Activated CD4-positive, CD25-positive, alpha-beta regulatory T cell treated with anti-CD3 and anti-CD28 coated beads, Interleukin-2, amount 50 U/mL, for 24 hours (primary cell): ENCODE results near the gene CLIP3.
"Not testable (repeated sequence)": the region's sequence is repeated elsewhere in the genome, so short reads cannot be mapped to it uniquely, and the experiment has no call there.

ENCODE experiments used
- ATAC-seq, 2 donors: fragments of 150-1000 bp; cut with Tn5 transposase; one replicate each; pipeline ENCODE4 v1.10.0; 2021; ENCODE audit warnings: mild to moderate bottlenecking in 1 of 2, moderate library complexity in 1 of 2

The CLIP3 gene

DNA sequence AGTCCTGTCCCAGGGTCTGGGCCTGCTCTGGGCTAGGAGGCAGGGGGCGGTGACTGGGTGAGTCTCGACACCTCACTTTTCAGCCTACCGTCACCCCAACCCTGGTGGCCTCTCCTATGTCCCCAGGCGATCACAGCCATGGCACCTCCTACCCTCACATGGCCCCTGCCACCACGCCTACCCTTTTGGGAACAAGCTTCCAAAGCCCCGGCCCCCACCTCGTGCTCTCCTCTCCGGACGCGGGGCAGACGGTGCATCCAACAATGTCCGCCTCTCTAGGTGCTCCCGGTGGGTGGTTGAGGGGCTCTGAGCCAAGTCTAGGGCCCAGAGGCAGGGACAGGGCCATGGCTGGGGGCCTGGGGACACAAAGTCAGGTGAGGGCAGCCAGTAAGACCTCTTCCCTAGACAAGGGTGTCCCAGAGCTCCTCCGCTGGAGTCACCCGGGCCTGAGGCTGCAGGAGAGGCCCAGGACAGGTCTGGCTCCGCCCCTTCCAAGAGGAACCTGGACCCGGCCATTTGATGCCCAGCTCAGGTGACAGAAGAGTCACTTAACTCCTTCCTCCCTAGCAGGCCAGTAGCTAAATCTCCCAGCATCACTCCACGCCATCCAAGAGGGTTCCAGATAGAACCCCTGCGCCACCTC is 24.2 kb downstream of the CLIP3 start, which contains the start of gene SYNE4:
Gene SYNE4, minus strand, starts transcription at position 478 of the 643 bp plus-strand sequence. Its CDS starts 132 bp downstream, at position 346.
- ATAC-seq: no peak

- no peak for ATAC-seq
These were observed 25.7 kb downstream of the CLIP3 start for GRCh38 chr19:36006955-36007354.

DNA sequence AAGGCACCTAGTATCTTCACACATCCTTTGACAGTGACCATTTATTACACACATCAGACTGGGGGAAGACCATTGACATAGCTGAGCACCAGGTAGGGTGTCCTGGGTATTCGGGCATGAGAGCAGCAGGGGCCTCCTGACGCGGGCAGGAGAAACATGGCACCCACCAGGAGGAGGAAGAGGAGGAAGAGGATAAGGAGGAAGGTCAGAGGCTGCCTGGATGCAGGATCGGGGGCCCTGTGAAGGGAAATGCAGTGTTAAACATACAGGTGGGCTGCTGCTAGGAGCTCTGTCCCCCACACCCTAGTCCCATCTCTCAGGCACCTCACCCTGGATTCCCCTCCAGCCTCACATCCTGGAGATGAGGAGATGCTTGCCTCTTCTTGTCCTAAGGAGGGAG is 29.4 kb downstream of the CLIP3 start:
- ATAC-seq: no peak

- ATAC-seq: no peak
These were observed 31.1 kb downstream of the CLIP3 start for GRCh38 chr19:36001605-36002004.

- ATAC-seq: no peak
These were observed 35.9 kb downstream of the CLIP3 start for GRCh38 chr19:35996777-35997176.

DNA sequence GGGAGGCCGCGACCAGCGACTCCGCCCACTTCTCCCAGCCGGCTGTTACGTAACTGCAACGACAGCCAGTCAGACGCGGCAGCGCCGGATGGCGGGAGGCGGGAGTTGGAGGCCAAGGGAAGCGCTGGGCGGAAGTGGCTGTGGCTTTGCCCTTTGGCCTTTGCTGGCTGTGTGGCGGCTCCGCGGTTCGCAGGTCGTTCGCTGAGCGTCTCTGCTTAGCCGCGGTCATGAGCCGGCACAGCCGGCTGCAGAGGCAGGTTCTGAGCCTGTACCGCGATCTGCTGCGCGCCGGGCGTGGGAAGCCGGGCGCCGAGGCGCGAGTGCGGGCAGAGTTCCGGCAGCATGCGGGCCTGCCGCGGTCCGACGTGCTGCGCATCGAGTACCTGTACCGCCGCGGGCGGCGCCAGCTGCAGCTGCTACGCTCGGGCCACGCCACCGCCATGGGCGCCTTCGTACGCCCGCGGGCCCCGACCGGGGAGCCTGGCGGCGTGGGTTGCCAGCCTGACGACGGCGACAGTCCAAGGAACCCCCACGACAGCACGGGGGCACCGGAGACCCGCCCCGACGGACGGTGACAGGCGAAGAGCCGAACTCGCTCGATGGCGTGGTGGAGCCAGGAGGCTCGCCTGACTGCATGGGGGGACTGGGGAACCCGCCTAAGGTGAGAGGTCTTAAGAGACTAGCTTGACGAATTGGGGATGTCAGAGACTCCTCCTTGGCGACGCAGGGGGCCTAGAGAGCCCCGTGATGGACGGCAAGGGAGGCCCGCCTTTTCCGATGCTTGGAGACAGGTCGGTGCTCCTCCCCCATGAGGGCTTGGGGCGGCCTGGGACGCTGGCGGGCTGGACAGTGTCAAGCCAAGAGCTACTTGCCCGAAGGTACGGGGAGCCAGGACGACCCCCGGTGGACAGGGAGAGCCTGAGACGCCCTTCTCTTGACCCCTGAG is 37.4 kb downstream of the CLIP3 start, which contains the start of gene SDHAF1:
Gene SDHAF1, plus strand, starts transcription at position 141 of the 946 bp plus-strand sequence. Its CDS starts 87 bp downstream, at position 228.
- peak; percentile 92 for ATAC-seq

- no peak for ATAC-seq
These were observed 38.6 kb downstream of the CLIP3 start for GRCh38 chr19:35993923-35994598.

DNA sequence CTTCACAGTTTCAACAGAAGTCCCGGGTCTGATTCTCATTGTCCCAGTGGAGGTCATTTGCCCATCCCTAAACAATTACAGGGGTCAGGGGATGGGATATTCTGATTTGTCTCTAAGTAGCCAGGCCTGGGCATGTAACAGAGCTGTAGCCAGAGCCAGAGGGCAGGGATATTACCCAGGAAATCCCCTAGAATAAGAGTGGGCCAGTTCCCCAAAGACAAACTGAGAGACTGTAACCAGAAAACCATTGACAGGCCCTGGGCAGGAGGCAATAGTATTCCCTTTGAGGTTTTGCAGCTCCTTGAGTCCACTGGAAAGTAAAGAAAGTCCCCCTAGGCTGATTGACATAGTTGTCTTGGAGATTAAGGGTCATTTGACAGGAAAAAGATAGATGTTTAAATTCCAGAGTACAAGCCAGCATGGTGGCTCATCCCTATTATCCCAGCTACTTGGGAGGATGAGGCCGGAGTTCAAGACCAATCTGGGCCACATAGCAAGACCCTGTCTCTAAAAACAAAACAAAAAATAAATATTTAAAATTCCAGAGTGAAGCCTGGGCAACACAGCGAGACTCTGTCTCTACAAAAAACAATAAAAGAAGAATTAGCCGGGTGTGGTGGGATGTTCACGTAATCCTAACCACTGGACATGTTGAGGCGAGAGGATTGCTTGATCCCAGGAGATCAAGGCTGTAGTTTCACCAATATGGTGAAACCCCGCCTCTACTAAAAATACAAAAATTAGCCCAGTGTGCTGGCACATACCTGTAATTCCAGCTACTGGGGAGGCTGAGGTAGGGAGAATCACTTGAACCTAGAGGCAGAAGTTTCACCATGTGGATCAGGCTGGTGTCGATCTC is 39.5 kb downstream of the CLIP3 start:
- no peak for ATAC-seq

GRCh38 chr19:35991731-35992450 is 40.8 kb downstream of the CLIP3 start:
- no peak for ATAC-seq

DNA sequence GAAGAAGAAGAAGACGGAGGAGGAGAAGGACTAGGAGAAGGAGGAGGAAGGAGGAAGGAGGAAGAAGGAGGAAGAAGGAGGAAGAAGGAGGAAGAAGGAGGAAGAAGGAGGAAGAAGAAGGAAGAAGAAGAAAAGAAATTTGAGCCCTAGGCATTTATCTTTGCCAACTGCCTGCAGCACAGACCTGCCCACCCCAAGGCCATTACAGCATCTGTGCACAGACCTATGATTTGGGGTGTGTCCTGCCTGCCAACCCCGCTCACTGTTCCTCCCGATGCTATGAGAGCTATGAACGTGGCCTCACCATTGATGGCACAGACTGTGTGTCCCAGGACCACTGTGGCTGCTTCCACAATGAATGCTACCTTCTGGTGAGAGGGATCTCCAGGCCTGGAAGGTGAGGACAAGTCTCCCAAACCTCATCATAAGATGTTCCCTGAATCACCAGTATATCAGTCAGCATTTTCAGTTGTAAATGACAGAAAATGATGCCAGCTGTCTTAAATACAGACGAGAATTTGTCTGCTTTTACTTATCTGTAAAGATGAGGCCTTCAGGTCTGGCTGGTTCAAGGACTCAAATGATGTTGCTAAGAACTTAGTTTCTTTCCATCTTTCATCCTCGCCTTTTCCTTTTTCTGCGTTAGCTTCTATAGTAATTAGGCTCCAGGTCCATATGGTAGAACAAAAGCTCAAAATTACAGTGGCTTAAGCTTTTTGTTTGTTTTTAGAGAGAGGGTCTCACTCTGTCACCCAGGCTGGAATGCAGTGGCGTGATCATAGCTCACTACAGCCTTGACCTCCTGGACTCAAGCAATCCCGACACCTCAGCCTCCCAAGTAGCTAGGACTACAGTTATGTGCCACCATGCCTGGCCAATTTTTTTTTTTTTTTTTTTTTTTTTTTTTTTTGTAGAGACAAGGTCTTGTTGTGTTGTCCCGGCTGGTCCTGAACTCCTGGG is 41.6 kb downstream of the CLIP3 start:
- no peak for ATAC-seq

DNA sequence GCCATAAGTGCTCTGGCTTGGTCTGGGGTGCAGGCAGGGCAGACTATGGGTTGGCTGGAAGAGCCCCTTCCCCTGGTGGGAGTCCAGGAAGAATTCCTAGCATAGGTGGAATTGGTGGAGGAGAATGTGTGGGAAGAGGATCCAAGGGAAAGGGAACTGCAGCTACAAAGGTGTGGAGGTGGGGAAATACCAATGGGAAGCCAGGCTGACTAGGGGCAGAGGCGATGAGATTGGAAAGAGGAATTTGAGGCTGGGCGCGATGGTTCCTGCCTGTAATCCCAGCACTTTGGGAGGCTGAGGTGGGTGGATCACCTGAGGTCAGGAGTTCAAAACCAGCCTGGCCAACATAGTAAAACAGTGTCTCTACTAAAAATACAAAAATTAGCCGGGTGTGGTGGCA is 42.5 kb downstream of the CLIP3 start:
- ATAC-seq: no peak

DNA sequence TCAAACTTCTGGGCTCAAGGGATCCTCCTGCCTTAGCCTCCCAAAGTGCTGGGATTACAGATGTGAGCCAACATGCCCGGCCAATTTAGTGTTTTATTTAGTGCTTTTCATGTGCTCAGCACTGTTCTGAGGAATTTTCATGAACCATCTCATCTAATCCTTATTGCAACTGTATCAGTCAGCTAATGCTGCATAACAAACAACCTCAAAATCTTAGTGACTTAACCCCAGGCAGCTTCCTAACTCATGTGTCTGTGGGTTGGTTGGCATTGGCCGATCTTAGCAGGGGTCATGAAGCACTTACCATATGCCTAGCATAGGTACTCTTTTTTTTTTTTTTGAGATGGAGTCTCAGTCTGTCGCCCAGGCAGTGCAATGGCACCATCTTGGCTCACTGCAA is 43.8 kb downstream of the CLIP3 start:
- ATAC-seq: no peak

DNA sequence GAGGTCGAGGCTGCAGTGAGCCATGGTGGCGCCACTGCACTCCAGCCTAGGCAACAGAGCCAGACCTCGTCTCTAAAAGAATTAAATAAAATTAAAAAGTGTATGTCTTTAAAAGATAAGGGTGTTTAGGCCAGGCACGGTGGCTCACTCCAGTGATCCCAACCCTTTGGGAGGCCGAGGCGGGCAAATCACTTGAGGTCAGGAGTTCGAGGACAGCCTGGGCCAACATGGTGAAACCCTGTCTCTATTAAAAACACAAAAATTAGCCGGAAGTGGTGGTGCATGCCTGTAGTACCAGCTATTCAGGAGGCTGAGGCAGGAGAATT is 45.1 kb downstream of the CLIP3 start:
- ATAC-seq: no peak

DNA sequence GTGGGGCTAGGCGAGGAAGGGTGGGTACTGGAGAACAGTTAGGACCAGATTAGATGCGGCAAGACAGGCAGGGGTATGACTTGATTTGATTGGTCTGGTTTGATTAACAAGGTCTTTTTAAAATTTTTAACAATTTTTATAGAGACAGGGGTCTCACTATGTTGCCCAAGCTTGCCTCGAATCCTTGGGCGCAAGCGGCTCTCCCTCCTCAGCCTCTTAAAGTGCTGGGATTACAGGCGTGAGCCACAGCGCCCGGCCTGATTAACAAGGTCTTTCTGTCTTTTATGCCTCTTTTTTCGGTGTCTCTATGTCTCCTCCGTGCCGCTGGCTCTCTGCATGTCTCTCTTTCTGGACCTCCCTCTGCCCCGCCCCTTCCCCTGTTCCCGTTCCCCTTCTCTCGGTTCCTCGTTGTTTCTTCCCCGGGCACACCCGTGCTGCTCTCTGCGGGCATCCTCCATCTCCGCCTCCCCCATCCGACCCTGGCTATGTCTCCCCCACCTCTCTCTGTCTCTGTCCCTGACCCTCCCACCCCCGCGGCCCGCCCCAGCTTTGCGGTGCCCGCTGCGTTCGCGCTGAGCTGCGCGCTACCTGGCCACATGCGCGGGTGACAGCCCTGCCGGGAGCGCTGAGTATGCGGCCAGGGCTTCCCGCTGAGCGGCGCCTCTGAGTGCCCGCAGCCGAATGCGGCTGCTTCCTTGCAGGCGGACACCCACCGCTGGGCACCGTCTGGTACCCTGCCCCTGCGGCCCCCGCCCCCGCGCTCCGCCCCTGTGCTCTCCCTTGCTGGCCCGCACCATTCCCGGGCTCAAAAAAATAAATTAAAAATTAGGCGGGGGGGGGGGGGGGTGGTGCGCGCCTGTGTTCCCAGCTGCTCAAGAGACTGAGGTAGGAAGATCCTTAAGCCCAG is 45.8 kb downstream of the CLIP3 start:
- peak; percentile 49 to 51 for ATAC-seq

DNA sequence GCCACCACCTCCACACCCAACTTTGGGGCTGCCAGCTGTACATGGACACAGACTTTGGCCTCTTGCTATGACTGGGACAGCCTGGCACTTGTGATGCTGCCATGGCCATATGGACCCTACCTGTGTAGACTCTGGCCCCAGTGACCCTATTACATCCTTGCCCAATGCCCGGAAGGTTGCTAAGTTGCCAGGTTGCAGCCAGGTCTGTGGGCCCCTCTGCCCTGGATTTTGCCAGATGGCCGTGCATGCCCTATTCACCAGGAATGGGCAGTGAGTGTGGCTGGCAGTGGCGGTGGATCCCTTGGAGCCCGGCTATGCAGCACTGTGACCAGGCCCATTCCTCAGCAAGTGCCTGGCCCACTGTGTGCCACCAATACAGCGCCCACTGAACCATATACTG is 46.6 kb downstream of the CLIP3 start:
- ATAC-seq: no peak

GRCh38 chr19:35983177-35983576 is 49.5 kb downstream of the CLIP3 start:
- no peak for ATAC-seq

GRCh38 chr19:35980997-35981396 is 51.7 kb downstream of the CLIP3 start:
- not testable (repeated sequence) for ATAC-seq

DNA sequence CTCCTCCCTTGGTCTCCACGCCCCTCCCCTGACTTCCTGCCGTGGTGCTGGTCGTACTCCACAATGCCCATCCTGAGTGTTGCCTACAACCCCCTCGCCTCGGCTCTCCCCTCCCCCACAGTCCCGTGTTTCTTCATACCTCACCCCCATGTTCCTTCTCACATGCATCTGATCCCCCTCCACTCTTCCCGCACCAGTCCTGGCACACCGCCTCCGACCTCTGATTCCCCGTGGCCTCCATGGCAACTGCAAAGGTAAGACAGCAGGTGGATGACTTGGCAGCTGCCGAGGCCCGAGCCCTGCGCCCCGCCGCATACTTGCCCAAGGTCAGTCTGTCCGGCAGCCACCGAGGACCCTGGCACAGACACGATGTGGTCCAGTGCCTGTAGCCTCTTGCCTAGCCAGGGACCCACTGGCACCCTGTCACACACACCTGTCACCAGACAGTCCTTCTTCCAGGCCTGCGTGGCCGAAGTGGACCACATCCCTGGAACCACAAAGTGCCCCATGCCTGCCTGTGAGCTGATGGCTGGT is 53.8 kb downstream of the CLIP3 start:
- no peak for ATAC-seq

DNA sequence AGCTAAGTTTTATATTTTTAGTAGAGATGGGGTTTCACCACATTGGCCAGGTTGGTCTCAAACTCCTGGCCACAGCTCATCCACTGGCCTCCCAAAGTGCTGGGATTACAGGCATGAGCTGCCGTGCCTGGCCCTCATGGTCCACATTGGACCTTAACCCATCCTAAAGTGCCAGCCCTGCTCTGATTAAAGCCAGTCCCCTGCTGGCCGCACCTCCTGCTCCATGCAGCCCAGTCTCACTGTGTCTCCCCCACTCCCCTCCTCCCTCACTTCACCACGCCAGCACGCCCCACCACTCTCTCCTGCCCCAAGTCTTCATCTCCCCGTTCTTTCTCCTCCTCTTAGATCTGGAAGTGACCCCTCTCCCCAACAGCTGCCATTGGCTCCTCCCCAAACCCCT is 54.4 kb downstream of the CLIP3 start:
- ATAC-seq: no peak
